OCI-LY1 (cell line): ENCODE results near the gene RBMS3.

Experiments
- CTCF ChIP-seq: fragments of 200-600 bp; sonication (generic), shearing (Covaris generic); IDR thresholded peaks from 2 replicates; pipeline ENCODE4 v1.5.1; 2017; ENCODE audit warnings: mild to moderate bottlenecking, antibody characterized with exemption, low read length, moderate library complexity, mixed read lengths
- EZH2 ChIP-seq: fragments of 200-600 bp; sonication (generic), shearing (Covaris generic); IDR thresholded peaks from 2 replicates; pipeline ENCODE4 v1.8.0; 2017; ENCODE audit warnings: borderline replicate concordance, mixed run types, mild to moderate bottlenecking, antibody characterized with exemption, low read length, moderate library complexity, mixed read lengths

GRCh38 chr3:29263476-29263875, 17.4 kb upstream of the RBMS3 start:
- TF ChIP-seq CTCF, result no peak
- TF ChIP-seq EZH2, result no peak
